Osteocyte (in vitro differentiated cells): ENCODE results near the gene SLIRP. TPM values are rescaled to one million over a fixed set of nuclear protein-coding genes. Genes with fewer than 3 reads are reported as not detected.

Experiments
- DNase-seq: peaks from one replicate; pipeline ENCODE4 v3.0.0; 2021; ENCODE audit warnings: mixed read lengths; ENCODE audit not compliant: unreplicated experiment; ENCODE audit errors: extremely low spot score
- H3K27ac Mint-ChIP-seq: one replicate; pipeline ENCODE4 v1.8.0; 2021; ENCODE audit warnings: mild to moderate bottlenecking, mixed read lengths; ENCODE audit not compliant: unreplicated experiment
- H3K27me3 Mint-ChIP-seq: one replicate; pipeline ENCODE4 v1.8.0; 2021; ENCODE audit warnings: mixed read lengths; ENCODE audit not compliant: unreplicated experiment
- H3K36me3 Mint-ChIP-seq: one replicate; pipeline ENCODE4 v1.8.0; 2021; ENCODE audit warnings: mixed read lengths; ENCODE audit not compliant: unreplicated experiment
- H3K4me1 Mint-ChIP-seq: one replicate; pipeline ENCODE4 v1.8.0; 2021; ENCODE audit warnings: mixed read lengths; ENCODE audit not compliant: unreplicated experiment
- H3K4me3 Mint-ChIP-seq: one replicate; pipeline ENCODE4 v1.8.0; 2021; ENCODE audit warnings: mild to moderate bottlenecking, moderate library complexity, mixed read lengths; ENCODE audit not compliant: unreplicated experiment
- H3K9me3 Mint-ChIP-seq: one replicate; pipeline ENCODE4 v1.8.0; 2021; ENCODE audit warnings: mixed read lengths; ENCODE audit not compliant: unreplicated experiment
- total RNA-seq: library from RNA; stranded (reverse); gene quantifications from 2 replicates; pipeline ENCODE4 v1.2.1, GENCODE V29; 2021
- TF ChIP-seq, protein P1 (sequence below): fragments of 200-600 bp; sonication (generic); IDR thresholded peaks from 2 replicates; pipeline ENCODE4 v1.5.0; 2021; ENCODE audit warnings: antibody characterized with exemption, mild to moderate bottlenecking, moderate library complexity

The SLIRP gene
- total RNA-seq, 1 donor from 2014 or later = 76.2 TPM

DNA sequence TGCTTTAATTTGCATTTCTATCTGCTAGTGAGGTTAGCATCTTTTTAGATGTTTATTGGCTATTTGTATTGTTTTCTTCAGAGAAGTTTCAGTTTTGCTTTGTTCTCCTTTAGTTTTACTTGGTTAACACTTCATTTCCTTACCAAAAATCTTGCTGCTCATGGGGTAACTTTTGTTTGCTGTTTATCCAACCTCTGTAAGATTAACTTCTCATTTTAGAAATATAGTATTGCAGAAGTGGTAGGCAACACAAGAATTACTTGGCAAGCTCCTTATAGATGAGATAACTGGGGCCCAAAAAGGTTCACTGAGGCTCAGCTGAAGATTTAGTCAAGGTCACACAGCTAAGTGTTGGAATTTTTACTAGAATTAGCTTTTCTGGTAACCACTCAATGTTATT, 40.6 kb upstream of the SLIRP start:
- no peaks in the 10 kb centered on the region for H3K4me1 Mint-ChIP-seq
- DNase-seq = no peak
- H3K27ac Mint-ChIP-seq = no peak overlapping the region
- H3K4me3 Mint-ChIP-seq = no peak overlapping the region
- no peaks in the 10 kb centered on the region for H3K9me3 Mint-ChIP-seq
- peaks cover 3% of the 10 kb centered on the region for H3K36me3 Mint-ChIP-seq
- TF ChIP-seq, protein P1, sequence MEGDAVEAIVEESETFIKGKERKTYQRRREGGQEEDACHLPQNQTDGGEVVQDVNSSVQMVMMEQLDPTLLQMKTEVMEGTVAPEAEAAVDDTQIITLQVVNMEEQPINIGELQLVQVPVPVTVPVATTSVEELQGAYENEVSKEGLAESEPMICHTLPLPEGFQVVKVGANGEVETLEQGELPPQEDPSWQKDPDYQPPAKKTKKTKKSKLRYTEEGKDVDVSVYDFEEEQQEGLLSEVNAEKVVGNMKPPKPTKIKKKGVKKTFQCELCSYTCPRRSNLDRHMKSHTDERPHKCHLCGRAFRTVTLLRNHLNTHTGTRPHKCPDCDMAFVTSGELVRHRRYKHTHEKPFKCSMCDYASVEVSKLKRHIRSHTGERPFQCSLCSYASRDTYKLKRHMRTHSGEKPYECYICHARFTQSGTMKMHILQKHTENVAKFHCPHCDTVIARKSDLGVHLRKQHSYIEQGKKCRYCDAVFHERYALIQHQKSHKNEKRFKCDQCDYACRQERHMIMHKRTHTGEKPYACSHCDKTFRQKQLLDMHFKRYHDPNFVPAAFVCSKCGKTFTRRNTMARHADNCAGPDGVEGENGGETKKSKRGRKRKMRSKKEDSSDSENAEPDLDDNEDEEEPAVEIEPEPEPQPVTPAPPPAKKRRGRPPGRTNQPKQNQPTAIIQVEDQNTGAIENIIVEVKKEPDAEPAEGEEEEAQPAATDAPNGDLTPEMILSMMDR = no peak
- H3K27me3 Mint-ChIP-seq = no peaks in the 10 kb centered on the region

- H3K36me3 Mint-ChIP-seq = peaks cover 31% of the 10 kb centered on the region
- DNase-seq = no peak
- no peaks in the 10 kb centered on the region for H3K27me3 Mint-ChIP-seq
- H3K9me3 Mint-ChIP-seq = no peaks in the 10 kb centered on the region
- H3K27ac Mint-ChIP-seq = no peak overlapping the region
- H3K4me1 Mint-ChIP-seq = no peaks in the 10 kb centered on the region
- no peak overlapping the region for H3K4me3 Mint-ChIP-seq
- TF ChIP-seq, protein P1 = no peak
Observed at GRCh38 chr14:77673193-77673592, 34.7 kb upstream of the SLIRP start.

GRCh38 chr14:77674931-77675330, 33.0 kb upstream of the SLIRP start:
- TF ChIP-seq, protein P1 = no peak
- no peaks in the 10 kb centered on the region for H3K4me1 Mint-ChIP-seq
- H3K4me3 Mint-ChIP-seq = no peak overlapping the region
- H3K36me3 Mint-ChIP-seq = peaks cover 42% of the 10 kb centered on the region
- H3K9me3 Mint-ChIP-seq = no peaks in the 10 kb centered on the region
- no peak for DNase-seq
- no peak overlapping the region for H3K27ac Mint-ChIP-seq
- no peaks in the 10 kb centered on the region for H3K27me3 Mint-ChIP-seq

GRCh38 chr14:77681196-77682157, 26.4 kb upstream of the SLIRP start:
- Mint-ChIP-seq H3K27ac (no peak overlapping the region), H3K36me3 (peaks cover 24% of the 10 kb centered on the region), H3K9me3 (no peaks in the 10 kb centered on the region), H3K4me3 (no peak overlapping the region), H3K27me3 (no peaks in the 10 kb centered on the region), H3K4me1 (peaks cover 11% of the 10 kb centered on the region)
- DNase-seq = no peak
- TF ChIP-seq, protein P1 = no peak

- TF ChIP-seq, protein P1 = no peak
- Mint-ChIP-seq H3K27ac (no peak overlapping the region), H3K36me3 (peaks cover 28% of the 10 kb centered on the region), H3K4me1 (peaks cover 11% of the 10 kb centered on the region), H3K4me3 (no peak overlapping the region), H3K27me3 (no peaks in the 10 kb centered on the region), H3K9me3 (no peaks in the 10 kb centered on the region)
- DNase-seq = no peak
Observed at GRCh38 chr14:77682158-77682553, 25.7 kb upstream of the SLIRP start.
